ENCODE measurements around the gene GPM6B.
"Not testable (repeated sequence)": the region's sequence is repeated elsewhere in the genome, so short reads cannot be mapped to it uniquely, and the experiment has no call there.

The GPM6B gene

DNA sequence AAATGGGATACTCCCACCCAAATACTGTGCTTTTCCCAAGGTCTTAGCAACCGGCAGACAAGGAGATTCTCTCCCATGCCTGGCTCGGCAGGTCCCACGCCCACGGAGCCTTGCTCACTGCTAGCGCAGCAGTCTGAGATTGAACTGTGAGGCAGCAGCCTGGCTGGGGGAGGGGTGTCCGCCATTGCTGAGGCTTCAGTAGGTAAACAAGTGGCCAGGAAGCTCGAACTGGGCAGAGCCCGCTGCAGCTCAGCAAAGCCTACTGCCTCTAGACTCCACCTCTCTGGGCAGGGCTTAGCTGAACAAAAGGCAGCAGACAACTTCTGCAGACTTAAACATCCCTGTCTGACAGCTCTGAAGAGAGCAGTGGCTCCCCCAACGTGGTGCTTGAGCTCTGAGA, 92.0 kb downstream of the GPM6B start:
- DNase-seq, result not testable (repeated sequence)

DNA sequence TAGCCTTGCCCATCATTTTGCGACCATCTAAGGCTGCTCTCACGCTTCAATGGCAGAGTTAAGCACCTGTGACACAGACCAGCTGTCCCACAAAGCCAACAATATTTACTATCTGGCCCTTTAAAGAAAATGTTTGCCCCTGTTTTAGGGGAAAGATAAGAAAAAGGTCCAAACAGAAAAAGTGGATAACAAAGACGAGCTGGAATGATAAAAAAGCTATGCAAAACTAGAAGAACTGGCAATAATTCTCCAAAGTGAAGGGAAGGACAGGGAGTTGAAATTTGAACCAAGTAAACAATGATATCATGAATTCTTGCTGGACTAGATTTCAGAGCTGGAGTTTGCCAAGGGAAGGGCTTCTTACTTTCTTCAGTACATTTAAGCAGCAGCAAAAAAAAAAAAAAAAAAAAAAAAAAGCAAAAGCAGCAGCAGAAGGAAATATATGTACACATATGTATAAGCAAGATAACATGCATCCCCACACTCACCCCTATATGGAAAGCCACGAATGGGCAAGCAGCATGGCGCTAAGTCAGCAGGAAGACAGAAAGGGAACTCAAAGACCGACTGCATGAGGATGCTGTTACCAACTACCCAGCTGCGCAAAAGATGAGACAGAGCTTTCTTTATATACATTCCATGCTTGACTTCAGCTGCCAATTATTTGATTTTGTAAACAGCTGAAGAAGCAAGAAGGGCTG, 94.9 kb downstream of the GPM6B start:
- DNase-seq, result no peak

DNA sequence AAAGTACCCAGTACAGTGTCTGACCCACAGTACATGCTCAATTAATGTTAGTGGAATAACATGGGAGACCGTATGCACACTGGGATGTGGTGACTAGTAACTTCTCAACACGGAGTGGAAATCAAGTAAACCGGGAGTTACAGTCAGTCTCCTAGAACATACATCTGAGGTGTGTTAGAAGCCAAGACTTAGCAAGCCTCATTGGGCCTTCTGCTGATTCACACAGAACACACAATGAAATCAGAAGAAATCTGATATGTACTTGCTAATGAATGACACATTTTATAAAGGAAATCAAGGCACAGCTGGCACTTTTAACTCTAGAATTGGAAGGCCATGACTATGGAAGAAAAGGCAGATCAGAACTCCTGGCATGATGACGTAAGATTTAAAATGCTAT, 95.5 kb downstream of the GPM6B start:
- no peak for DNase-seq

All from C1 segment of cervical spinal cord (tissue), 14 donors.